Stimulated activated CD4-positive, alpha-beta T cell treated with anti-CD3 and anti-CD28 coated beads, Interleukin-15, amount 100 ng/mL, for 1 hour (primary cell): ENCODE data around the gene ATP6V0E2.

Experiments
- DNase-seq, 2 donors: peaks; one replicate each; pipeline ENCODE4 v3.0.0-alpha.2; 2020; ENCODE audit warnings: low read depth in 1 of 2, low spot score in 1 of 2

Gene ATP6V0E2

GRCh38 chr7:149861728-149862045 lies 12.1 kb upstream of the ATP6V0E2 start:
- no peak for DNase-seq

GRCh38 chr7:149862156-149862555 lies 11.6 kb upstream of the ATP6V0E2 start:
- DNase-seq: no peak

- no peak for DNase-seq
These were observed 10.3 kb upstream of the ATP6V0E2 start for GRCh38 chr7:149863500-149863899.

GRCh38 chr7:149864023-149864422 lies 9.7 kb upstream of the ATP6V0E2 start:
- no peak for DNase-seq

- DNase-seq: no peak
These were observed 9.0 kb upstream of the ATP6V0E2 start for GRCh38 chr7:149864751-149865150.

- DNase-seq: peak in 1 of 2 donors; percentile 33
These were observed 8.3 kb upstream of the ATP6V0E2 start for GRCh38 chr7:149865437-149865836.

GRCh38 chr7:149866139-149866778 lies 7.5 kb upstream of the ATP6V0E2 start:
- no peak for DNase-seq

GRCh38 chr7:149866779-149867447 lies 6.9 kb upstream of the ATP6V0E2 start:
- no peak for DNase-seq

GRCh38 chr7:149867762-149868622 lies 5.8 kb upstream of the ATP6V0E2 start:
- DNase-seq: no peak

GRCh38 chr7:149868623-149869290 lies 5.0 kb upstream of the ATP6V0E2 start:
- DNase-seq: no peak

GRCh38 chr7:149869291-149869650 lies 4.5 kb upstream of the ATP6V0E2 start:
- no peak for DNase-seq

- no peak for DNase-seq
These were observed 3.9 kb upstream of the ATP6V0E2 start for GRCh38 chr7:149869867-149870266.

- no peak for DNase-seq
These were observed 3.5 kb upstream of the ATP6V0E2 start for GRCh38 chr7:149870274-149870673.

GRCh38 chr7:149870701-149871483 lies 2.9 kb upstream of the ATP6V0E2 start:
- DNase-seq: no peak

GRCh38 chr7:149871576-149871975 lies 2.2 kb upstream of the ATP6V0E2 start:
- no peak for DNase-seq

GRCh38 chr7:149872419-149873073 lies 1.2 kb upstream of the ATP6V0E2 start:
- no peak for DNase-seq

- DNase-seq: no peak
These were observed 338 bp downstream of the ATP6V0E2 start for GRCh38 chr7:149873970-149874643.

GRCh38 chr7:149874644-149875028 lies 867 bp downstream of the ATP6V0E2 start:
- DNase-seq: no peak

- no peak for DNase-seq
These were observed 1.6 kb downstream of the ATP6V0E2 start for GRCh38 chr7:149875396-149875795.
